ENCODE data around the gene HIVEP3. TPM values are rescaled to one million over a fixed set of nuclear protein-coding genes. Genes with fewer than 3 reads are reported as not detected.

Gene HIVEP3
- total RNA-seq, 1 experiment from 2014 or later: 3.1 TPM

GRCh38 chr1:41538741-41539417 is 379.8 kb downstream of the HIVEP3 start:
- no peaks in the 10 kb centered on the region for H3K9me3 ChIP-seq (ENCODE audit: low read depth, low read length, poor library complexity, severe bottlenecking)
- TF ChIP-seq EZH2 (IDR thresholded peaks at IDR 0.05; ENCODE audit: borderline replicate concordance, low read depth, low read length, poor library complexity, severe bottlenecking): no peak
- TF ChIP-seq CTCF (conservative IDR thresholded peaks at IDR 0.05; ENCODE audit: low read depth, low read length): no peak
- H3K27ac ChIP-seq (ENCODE audit: low read depth, low read length, poor library complexity, severe bottlenecking): no peak overlapping the region
- intact Hi-C loops (cut with micrococcal nuclease; ENCODE audit: unreplicated experiment): no loop called here
- CTCF ChIA-PET: no interaction called here
- no peaks in the 10 kb centered on the region for H3K36me3 ChIP-seq (ENCODE audit: insufficient read depth, low read length, poor library complexity, severe bottlenecking)
- no peaks in the 10 kb centered on the region for H3K27me3 ChIP-seq (replicated peaks; ENCODE audit: insufficient read depth, low read depth, low read length, poor library complexity)
- no TSS peak for BruUV-seq (replicated peaks)
- DNase-seq (ENCODE audit: low spot score): no peak
- no peaks in the 10 kb centered on the region for H3K4me1 ChIP-seq (ENCODE audit: insufficient read depth, low read length, poor library complexity, severe bottlenecking)
- H3K4me3 ChIP-seq (ENCODE audit: low read depth, low read length, poor library complexity, severe bottlenecking): no peak overlapping the region
- POLR2A ChIA-PET (ENCODE audit: low non-redundant PET): no interaction called here

- no peaks in the 10 kb centered on the region for H3K36me3 ChIP-seq (ENCODE audit: insufficient read depth, low read length, poor library complexity, severe bottlenecking)
- intact Hi-C loops (cut with micrococcal nuclease; ENCODE audit: unreplicated experiment): no loop called here
- CTCF ChIA-PET: no interaction called here
- no peaks in the 10 kb centered on the region for H3K9me3 ChIP-seq (ENCODE audit: low read depth, low read length, poor library complexity, severe bottlenecking)
- TF ChIP-seq EZH2 (IDR thresholded peaks at IDR 0.05; ENCODE audit: borderline replicate concordance, low read depth, low read length, poor library complexity, severe bottlenecking) (no peak), CTCF (conservative IDR thresholded peaks at IDR 0.05; ENCODE audit: low read depth, low read length) (no peak)
- H3K27ac ChIP-seq (ENCODE audit: low read depth, low read length, poor library complexity, severe bottlenecking): no peak overlapping the region
- no peak for DNase-seq (ENCODE audit: low spot score)
- no peaks in the 10 kb centered on the region for H3K27me3 ChIP-seq (replicated peaks; ENCODE audit: insufficient read depth, low read depth, low read length, poor library complexity)
- BruUV-seq (replicated peaks): no TSS peak
- H3K4me1 ChIP-seq (ENCODE audit: insufficient read depth, low read length, poor library complexity, severe bottlenecking): no peaks in the 10 kb centered on the region
- no peak overlapping the region for H3K4me3 ChIP-seq (ENCODE audit: low read depth, low read length, poor library complexity, severe bottlenecking)
- POLR2A ChIA-PET (ENCODE audit: low non-redundant PET): no interaction called here
Measured at GRCh38 chr1:41537788-41538351, 380.9 kb downstream of the HIVEP3 start.

GRCh38 chr1:41537251-41537650 is 381.5 kb downstream of the HIVEP3 start:
- ChIA-PET CTCF (no interaction called here), POLR2A (ENCODE audit: low non-redundant PET) (no interaction called here)
- H3K9me3 ChIP-seq (ENCODE audit: low read depth, low read length, poor library complexity, severe bottlenecking): no peaks in the 10 kb centered on the region
- H3K4me1 ChIP-seq (ENCODE audit: insufficient read depth, low read length, poor library complexity, severe bottlenecking): no peaks in the 10 kb centered on the region
- intact Hi-C loops (cut with micrococcal nuclease; ENCODE audit: unreplicated experiment): no loop called here
- DNase-seq (ENCODE audit: low spot score): no peak
- no TSS peak for BruUV-seq (replicated peaks)
- no peak overlapping the region for H3K27ac ChIP-seq (ENCODE audit: low read depth, low read length, poor library complexity, severe bottlenecking)
- no peak overlapping the region for H3K4me3 ChIP-seq (ENCODE audit: low read depth, low read length, poor library complexity, severe bottlenecking)
- TF ChIP-seq EZH2 (IDR thresholded peaks at IDR 0.05; ENCODE audit: borderline replicate concordance, low read depth, low read length, poor library complexity, severe bottlenecking) (no peak), CTCF (conservative IDR thresholded peaks at IDR 0.05; ENCODE audit: low read depth, low read length) (no peak)
- H3K27me3 ChIP-seq (replicated peaks; ENCODE audit: insufficient read depth, low read depth, low read length, poor library complexity): no peaks in the 10 kb centered on the region
- H3K36me3 ChIP-seq (ENCODE audit: insufficient read depth, low read length, poor library complexity, severe bottlenecking): no peaks in the 10 kb centered on the region
